HEK293 (cell line): ENCODE measurements around the gene ZNF512.
A peak's percentile ranks its signal among the peaks of the same experiment; 100 is the strongest.
"Not testable (repeated sequence)": the region's sequence is repeated elsewhere in the genome, so short reads cannot be mapped to it uniquely, and the experiment has no call there.

Experiments
- CTCF ChIA-PET: fragments of 350-600 bp; formaldehyde crosslinking; extraction: SDS; loops from one replicate; lab custom pipeline; 2021; ENCODE audit warnings: antibody characterized with exemption; lab: Yijun Ruan, JAX
- POLR2A ChIA-PET: fragments of 300-600 bp; formaldehyde crosslinking; extraction: SDS; loops from one replicate; lab custom pipeline; 2020; ENCODE audit warnings: antibody characterized with exemption, inconsistent platforms; lab: Yijun Ruan, JAX
- H3K27ac ChIP-seq: fragments of 200-500 bp; sonication (Bioruptor generic); 2 replicates; pipeline ENCODE4 v1.5.1; 2014; ENCODE audit warnings: low read depth, low read length, control low read depth, inconsistent platforms; ENCODE audit errors: extremely low read depth
- H3K36me3 ChIP-seq, 2 experiments: fragments of 200-500 bp in 1 of 2; sonication (Bioruptor generic) in 1 of 2; 1 replicate in 1 of 2; 2 replicates in 1 of 2; pipeline ENCODE4 v1.5.1; 2014 to 2017; ENCODE audit warnings: inconsistent platforms in 2 of 2, low read length in 2 of 2; ENCODE audit not compliant: control insufficient read depth in 2 of 2, insufficient read depth in 1 of 2
- H3K4me1 ChIP-seq: fragments of 200-500 bp; sonication (Bioruptor generic); 2 replicates; pipeline ENCODE4 v1.5.1; 2014; ENCODE audit warnings: mild to moderate bottlenecking, low read length, inconsistent platforms; ENCODE audit not compliant: control insufficient read depth, insufficient read depth
- H3K4me3 ChIP-seq: 2 replicates; pipeline ENCODE4 v1.5.1; 2011; ENCODE audit warnings: low read depth, mild to moderate bottlenecking, control low read depth, low read length, moderate library complexity
- H3K9me3 ChIP-seq: fragments of 200-500 bp; sonication (Bioruptor generic); 2 replicates; pipeline ENCODE4 v1.5.1; 2014; ENCODE audit warnings: low read depth, low read length, inconsistent platforms; ENCODE audit not compliant: control insufficient read depth, insufficient read depth
- BCL6B ChIP-seq: fragments of 450-650 bp; formaldehyde crosslinking; IDR thresholded peaks from 2 replicates; pipeline ENCODE4 v1.5.1; 2017; ENCODE audit warnings: missing biosample characterization, missing genetic modification characterization
- GLI2 ChIP-seq: fragments of 450-650 bp; formaldehyde crosslinking; IDR thresholded peaks from 2 replicates; pipeline ENCODE4; 2017; ENCODE audit warnings: missing biosample characterization, missing genetic modification characterization, low read depth, borderline replicate concordance
- PRDM6 ChIP-seq: fragments of 450-650 bp; formaldehyde crosslinking; IDR thresholded peaks from 2 replicates; pipeline ENCODE4 v1.5.1; 2017; ENCODE audit warnings: missing biosample characterization, missing genetic modification characterization
- ZBTB11 ChIP-seq: fragments of 450-650 bp; formaldehyde crosslinking; conservative IDR thresholded peaks from 2 replicates; pipeline ENCODE4 v1.5.1; 2016; ENCODE audit warnings: low read depth, missing biosample characterization, missing genetic modification characterization
- ZNF549 ChIP-seq: fragments of 450-650 bp; IDR thresholded peaks from 2 replicates; pipeline ENCODE4 v1.5.1; 2018; ENCODE audit warnings: missing biosample characterization, missing genetic modification characterization, mild to moderate bottlenecking, inconsistent platforms, moderate library complexity
- ZNF639 ChIP-seq: fragments of 450-650 bp; formaldehyde crosslinking; IDR thresholded peaks from 2 replicates; pipeline ENCODE4 v1.5.1; 2016; ENCODE audit warnings: missing biosample characterization, missing genetic modification characterization
- ZSCAN4 ChIP-seq: fragments of 450-650 bp; formaldehyde crosslinking; IDR thresholded peaks from 2 replicates; pipeline ENCODE4 v1.5.1; 2017; ENCODE audit warnings: missing biosample characterization, missing genetic modification characterization

Gene ZNF512

GRCh38 chr2:27591745-27592144 lies 8.9 kb downstream of the ZNF512 start (continued):
- TF ChIP-seq BCL6B (tag by site-specific recombination): no peak
- TF ChIP-seq GLI2 (tag by site-specific recombination): no peak
- TF ChIP-seq ZNF549 (tag by site-specific recombination): no peak
- no peak for TF ChIP-seq ZBTB11
- TF ChIP-seq PRDM6 (tag by site-specific recombination): no peak

- H3K4me3 ChIP-seq: no peak overlapping the region
- peaks cover 3 to 5% of the 10 kb centered on the region in 2 experiments; a peak in 2 of 3 replicates for H3K36me3 ChIP-seq
- H3K4me1 ChIP-seq: peaks cover 5% of the 10 kb centered on the region; the same call in 1 of the 2 replicates
- TF ChIP-seq ZNF639 (tag by site-specific recombination) (no peak), ZSCAN4 (tag by site-specific recombination) (0 out of 2 replicates have a peak, but pooled peaks have one; percentile 32)
- TF ChIP-seq, all 188 proteins: peak for 1
- H3K27ac ChIP-seq: no peak overlapping the region
- ChIA-PET POLR2A (interaction anchor here (0.7 kb wide), 1 partner anchor 152 kb away, joined by 3 read pairs; no protein-coding TSS in a partner anchor), CTCF (no interaction called here)
- H3K9me3 ChIP-seq: no peaks in the 10 kb centered on the region
Measured at GRCh38 chr2:27593240-27593639, 10.4 kb downstream of the ZNF512 start.

- H3K27ac ChIP-seq, H3K4me1 ChIP-seq, H3K9me3 ChIP-seq, CTCF ChIA-PET, POLR2A ChIA-PET, H3K4me3 ChIP-seq: not testable (repeated sequence)
- H3K36me3 ChIP-seq: peaks cover 3 to 13% of the 10 kb centered on the region in 2 experiments; a peak in 2 of 3 replicates
Measured at GRCh38 chr2:27594020-27594703, 11.3 kb downstream of the ZNF512 start.

GRCh38 chr2:27595412-27595811 lies 12.6 kb downstream of the ZNF512 start:
- H3K27ac ChIP-seq, POLR2A ChIA-PET, H3K4me1 ChIP-seq, H3K9me3 ChIP-seq, H3K4me3 ChIP-seq, CTCF ChIA-PET: not testable (repeated sequence)
- peaks cover 9 to 26% of the 10 kb centered on the region in 2 experiments for H3K36me3 ChIP-seq
